Activated T-cell treated with anti-CD3 and anti-CD28 coated beads, Interleukin-2, amount 50 U/mL, for 24 hours (primary cell): ENCODE results near the gene BRF1.

Experiments used
- DNase-seq: peaks from one replicate; pipeline ENCODE4 v3.0.0-alpha.2; 2020
- H3K27ac Mint-ChIP-seq: 2 replicates; pipeline ENCODE4 v1.8.0; 2020; ENCODE audit warnings: mild to moderate bottlenecking, mixed read lengths
- H3K27me3 Mint-ChIP-seq: 2 replicates; pipeline ENCODE4 v1.8.0; 2020; ENCODE audit warnings: mixed read lengths
- H3K36me3 Mint-ChIP-seq: 2 replicates; pipeline ENCODE4 v1.8.0; 2020; ENCODE audit warnings: low read depth, mixed read lengths
- H3K4me1 Mint-ChIP-seq: 2 replicates; pipeline ENCODE4 v1.8.0; 2020; ENCODE audit warnings: low read depth, mixed read lengths
- H3K4me3 Mint-ChIP-seq: 2 replicates; pipeline ENCODE4 v1.8.0; 2020; ENCODE audit warnings: mild to moderate bottlenecking, moderate library complexity, mixed read lengths
- H3K9me3 Mint-ChIP-seq: 2 replicates; pipeline ENCODE4 v1.8.0; 2020; ENCODE audit warnings: mixed read lengths

The BRF1 gene

GRCh38 chr14:105167303-105168092, 133.3 kb downstream of the BRF1 start:
- Mint-ChIP-seq H3K27me3 (peaks cover 35% of the 10 kb centered on the region), H3K4me3 (peak overlapping the region; percentile 61), H3K9me3 (no peaks in the 10 kb centered on the region), H3K36me3 (no peaks in the 10 kb centered on the region), H3K27ac (no peak overlapping the region), H3K4me1 (peaks cover 11% of the 10 kb centered on the region)
- peak; percentile 59 for DNase-seq

- Mint-ChIP-seq H3K27ac (no peak overlapping the region), H3K36me3 (no peaks in the 10 kb centered on the region), H3K27me3 (peaks cover 33% of the 10 kb centered on the region), H3K9me3 (no peaks in the 10 kb centered on the region), H3K4me3 (peak overlapping the region; percentile 44), H3K4me1 (peaks cover 11% of the 10 kb centered on the region)
- DNase-seq = no peak
These were observed 134.1 kb downstream of the BRF1 start for GRCh38 chr14:105166571-105167302.

DNA sequence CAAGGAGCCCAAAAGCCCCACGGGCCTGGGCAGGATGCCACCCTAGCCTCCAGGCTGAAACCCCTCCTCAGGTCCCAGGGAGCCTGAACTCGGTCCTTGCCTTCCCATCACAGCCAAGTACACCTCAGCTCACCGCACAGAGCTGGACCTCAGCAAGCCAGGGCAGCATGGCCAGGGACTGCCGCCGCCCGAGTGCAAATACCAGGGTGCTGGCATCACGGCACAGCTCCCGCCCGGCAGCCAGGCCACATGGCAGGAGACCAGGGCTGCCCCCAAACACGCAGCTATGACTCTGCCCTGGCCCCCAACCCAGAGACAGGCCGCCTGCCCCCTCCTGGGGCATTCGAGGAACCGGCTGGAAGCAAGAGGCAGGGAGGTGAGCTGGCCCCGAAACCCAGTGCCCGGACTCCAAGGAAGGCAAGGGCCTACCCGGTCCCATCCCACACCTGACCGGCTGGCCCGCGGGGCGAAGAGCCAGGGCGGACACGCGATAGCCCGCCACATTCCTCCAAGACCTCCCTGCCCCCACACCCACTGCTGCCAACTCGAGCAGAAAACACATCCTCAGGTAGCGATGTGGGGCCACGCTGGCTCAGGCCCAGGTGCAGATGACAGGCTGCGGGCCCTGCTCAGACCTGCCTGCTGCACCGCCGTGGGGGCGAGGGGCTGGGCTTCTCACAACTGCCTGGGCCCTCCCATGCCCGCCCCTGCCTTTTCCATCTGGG, 134.9 kb downstream of the BRF1 start:
- no peak for DNase-seq
- Mint-ChIP-seq H3K27ac (no peak overlapping the region), H3K4me1 (peaks cover 11% of the 10 kb centered on the region), H3K9me3 (no peaks in the 10 kb centered on the region), H3K4me3 (no peak overlapping the region), H3K27me3 (peaks cover 32% of the 10 kb centered on the region), H3K36me3 (no peaks in the 10 kb centered on the region)

DNA sequence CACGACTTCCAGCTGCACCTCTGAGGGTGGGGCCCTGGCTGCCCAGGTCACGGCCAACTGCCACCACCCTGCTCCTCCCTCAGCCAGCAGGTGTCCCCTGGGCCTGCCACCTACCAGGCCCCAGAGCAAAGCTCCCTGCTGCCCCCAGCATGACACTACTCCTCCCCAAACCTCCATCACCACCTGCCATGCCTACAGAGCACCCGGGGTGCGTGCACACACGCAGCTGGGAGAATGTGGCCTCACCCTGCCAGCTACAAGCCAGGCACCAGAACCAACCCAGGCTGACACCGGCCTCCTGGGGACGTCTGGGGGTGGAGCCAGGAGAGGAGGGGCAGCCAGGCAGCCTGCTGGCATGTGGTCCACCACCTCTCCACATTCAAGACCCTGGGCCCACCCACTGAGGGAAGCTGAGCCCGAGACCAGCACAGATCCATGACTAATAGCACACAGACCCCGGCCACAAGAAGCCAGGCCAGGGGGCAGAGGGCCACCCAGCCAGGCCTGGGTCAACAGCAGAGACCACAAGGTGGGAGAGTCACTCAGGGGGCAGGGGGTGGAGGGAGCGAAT, 135.6 kb downstream of the BRF1 start:
- Mint-ChIP-seq H3K27ac (no peak overlapping the region), H3K4me1 (peaks cover 9% of the 10 kb centered on the region), H3K4me3 (no peak overlapping the region), H3K27me3 (peaks cover 28% of the 10 kb centered on the region), H3K9me3 (no peaks in the 10 kb centered on the region), H3K36me3 (no peaks in the 10 kb centered on the region)
- DNase-seq = no peak

DNA sequence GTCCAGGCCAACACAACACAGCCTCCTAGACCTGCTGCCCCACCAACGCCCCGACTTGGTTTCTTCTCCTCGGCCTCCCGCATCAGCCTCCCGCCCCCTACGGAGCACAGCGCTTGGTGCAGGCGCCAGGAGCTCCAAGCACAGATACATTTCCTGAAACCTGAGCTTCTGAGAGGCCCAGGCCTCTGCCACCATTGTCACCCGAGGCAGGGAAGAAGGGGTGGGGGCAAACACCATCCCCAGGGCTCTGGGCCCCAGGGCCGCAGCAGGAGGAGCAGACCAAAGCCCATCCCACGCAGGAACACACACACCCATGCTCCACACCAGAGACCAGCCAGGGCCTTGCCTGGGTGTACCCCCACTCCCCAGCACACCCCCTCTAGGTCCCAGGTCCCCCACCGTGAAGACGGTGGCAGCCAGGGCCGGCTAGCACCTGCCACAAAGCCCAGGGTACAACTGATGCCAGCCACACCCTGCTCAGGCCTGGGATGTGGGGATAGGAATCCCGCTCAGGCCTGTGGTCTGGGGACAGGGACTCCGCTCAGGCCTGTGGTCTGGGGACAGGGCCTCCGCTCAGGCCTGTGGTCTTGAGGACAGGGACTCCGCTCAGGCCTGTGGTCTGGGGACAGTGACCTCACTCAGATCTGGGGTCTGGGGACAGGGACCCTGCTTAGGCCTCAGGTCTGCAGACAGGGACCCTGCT, 137.6 kb downstream of the BRF1 start:
- no peaks in the 10 kb centered on the region for H3K9me3 Mint-ChIP-seq
- H3K4me1 Mint-ChIP-seq = peaks cover 3% of the 10 kb centered on the region
- no peak for DNase-seq
- no peak overlapping the region for H3K27ac Mint-ChIP-seq
- peaks cover 16% of the 10 kb centered on the region for H3K27me3 Mint-ChIP-seq
- no peaks in the 10 kb centered on the region for H3K36me3 Mint-ChIP-seq
- no peak overlapping the region for H3K4me3 Mint-ChIP-seq

DNA sequence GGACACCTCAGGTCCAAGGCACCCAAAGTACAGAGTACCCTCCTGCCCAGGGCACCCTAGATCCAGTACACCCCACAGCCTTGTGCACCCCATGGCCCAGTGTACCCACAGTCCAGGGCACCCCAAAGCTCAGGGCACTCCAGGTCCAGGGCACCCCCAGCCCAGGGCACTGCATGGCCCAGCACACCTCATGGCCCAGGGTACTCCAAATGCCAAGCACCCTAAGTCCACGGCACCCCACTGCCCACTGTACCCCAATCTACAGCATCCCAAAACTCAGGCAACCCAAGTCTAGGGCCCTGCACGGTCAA, 138.2 kb downstream of the BRF1 start:
- Mint-ChIP-seq H3K4me3 (no peak overlapping the region), H3K27ac (no peak overlapping the region), H3K27me3 (peaks cover 16% of the 10 kb centered on the region), H3K4me1 (peaks cover 3% of the 10 kb centered on the region), H3K36me3 (no peaks in the 10 kb centered on the region), H3K9me3 (no peaks in the 10 kb centered on the region)
- DNase-seq = no peak

DNA sequence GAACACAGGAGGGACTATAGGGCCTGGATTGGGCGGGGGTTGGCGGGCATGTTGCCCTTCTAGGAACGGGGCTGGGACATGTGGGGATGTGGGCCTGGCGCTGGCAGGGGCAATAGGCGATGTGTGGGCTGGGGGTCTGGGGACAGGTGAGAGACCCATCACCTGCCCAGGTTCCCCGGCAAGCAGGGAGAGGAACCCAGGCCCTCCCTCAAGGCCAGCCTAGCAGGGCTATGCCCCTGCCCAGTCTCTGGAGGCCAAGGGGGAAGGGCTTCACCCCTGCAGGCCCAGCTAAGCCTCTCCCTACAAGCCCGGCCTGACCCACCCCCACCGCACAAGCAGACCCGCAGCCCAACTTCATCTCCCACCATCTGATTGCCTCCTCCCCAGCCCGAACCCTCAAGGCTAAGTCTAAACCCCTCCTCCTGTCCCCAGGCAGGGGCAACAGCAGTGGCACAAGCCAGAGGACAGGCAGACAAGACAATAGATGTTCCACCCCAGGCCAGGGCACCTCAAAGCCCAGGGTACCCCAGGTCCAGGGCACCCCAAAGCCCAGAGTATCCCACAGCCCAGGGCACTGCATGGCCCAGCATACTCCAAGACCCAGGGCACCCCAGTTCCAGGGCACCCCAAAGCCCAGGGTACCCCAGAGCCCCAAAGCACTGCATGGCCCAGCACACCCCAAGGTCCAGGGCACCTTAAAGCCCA, 138.7 kb downstream of the BRF1 start:
- peaks cover 3% of the 10 kb centered on the region for H3K4me1 Mint-ChIP-seq
- no peak overlapping the region for H3K4me3 Mint-ChIP-seq
- no peaks in the 10 kb centered on the region for H3K9me3 Mint-ChIP-seq
- no peak for DNase-seq
- H3K27me3 Mint-ChIP-seq = peaks cover 16% of the 10 kb centered on the region
- no peak overlapping the region for H3K27ac Mint-ChIP-seq
- H3K36me3 Mint-ChIP-seq = no peaks in the 10 kb centered on the region

- H3K27me3 Mint-ChIP-seq = peaks cover 8% of the 10 kb centered on the region
- no peak overlapping the region for H3K27ac Mint-ChIP-seq
These were observed 139.5 kb downstream of the BRF1 start for GRCh38 chr14:105161309-105161708.

GRCh38 chr14:105160776-105161175, 140.0 kb downstream of the BRF1 start:
- H3K4me1 Mint-ChIP-seq = no peaks in the 10 kb centered on the region
- H3K9me3 Mint-ChIP-seq = no peaks in the 10 kb centered on the region
- H3K27me3 Mint-ChIP-seq = peaks cover 8% of the 10 kb centered on the region
- H3K36me3 Mint-ChIP-seq = no peaks in the 10 kb centered on the region
- no peak overlapping the region for H3K4me3 Mint-ChIP-seq
- H3K27ac Mint-ChIP-seq = no peak overlapping the region
- DNase-seq = no peak

More at GRCh38 chr14:105161309-105161708, 139.5 kb downstream of the BRF1 start:
- H3K4me3 Mint-ChIP-seq = no peak overlapping the region
- H3K4me1 Mint-ChIP-seq = no peaks in the 10 kb centered on the region
- no peaks in the 10 kb centered on the region for H3K9me3 Mint-ChIP-seq
- H3K36me3 Mint-ChIP-seq = no peaks in the 10 kb centered on the region
- DNase-seq = no peak

GRCh38 chr14:105159344-105159743, 141.5 kb downstream of the BRF1 start:
- no peaks in the 10 kb centered on the region for H3K9me3 Mint-ChIP-seq
- no peaks in the 10 kb centered on the region for H3K36me3 Mint-ChIP-seq
- no peaks in the 10 kb centered on the region for H3K4me1 Mint-ChIP-seq
- no peak for DNase-seq
- no peaks in the 10 kb centered on the region for H3K27me3 Mint-ChIP-seq
- H3K27ac Mint-ChIP-seq = no peak overlapping the region
- H3K4me3 Mint-ChIP-seq = no peak overlapping the region
